Measurements from ENCODE around the gene GNA12. TPM values are rescaled to one million over a fixed set of nuclear protein-coding genes. Genes with fewer than 3 reads are reported as not detected.

The GNA12 gene
- total and polyA plus RNA-seq, 10 of the 15 experiments (the other 5 are each of a cell fraction or from before 2014, with no cell fraction given), result 1.9 to 51.8 (median 12.6) TPM

DNA sequence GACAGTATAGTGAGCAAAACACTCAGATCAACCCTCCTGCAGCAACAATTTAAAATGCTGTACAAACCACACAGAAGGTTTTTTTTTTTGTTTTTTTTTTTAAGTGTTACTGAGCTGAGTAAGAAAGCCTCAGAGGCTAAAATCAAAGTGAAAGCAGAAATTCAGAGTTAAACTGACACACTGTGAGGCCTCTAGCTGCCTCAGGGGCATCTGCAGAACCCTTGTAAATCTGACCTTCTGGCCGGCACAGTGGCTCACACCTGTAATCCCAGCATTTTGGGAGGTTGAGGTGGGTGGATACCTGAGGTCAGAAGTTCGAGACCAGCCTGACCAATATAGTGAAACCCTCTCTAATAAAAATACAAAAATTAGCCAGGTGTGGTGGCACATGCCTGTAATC is 7.4 kb upstream of the GNA12 start (continued):
- TF ChIP-seq NR2F1 (conservative IDR thresholded peaks at IDR 0.05) (peak; percentile 79), ATF7 (IDR thresholded peaks at IDR 0.05; ENCODE audit: low read depth) (0 out of 2 replicates have a peak, but pooled peaks have one; percentile 22), BHLHE40 (IDR thresholded peaks at IDR 0.05; ENCODE audit: borderline replicate concordance in 1 of 2, low read depth in 2 of 2, low read length in 1 of 2) (peak in 1 of 2 experiments; percentile 33; a peak in 1 of 4 replicates), ZNF217 (IDR thresholded peaks at IDR 0.05) (peak; percentile 91), EED (IDR thresholded peaks at IDR 0.05; ENCODE audit: low read depth) (no peak), FOS (IDR thresholded peaks at IDR 0.05; ENCODE audit: borderline replicate concordance, extremely low read depth, insufficient read length) (no peak), KDM1A (IDR thresholded peaks at IDR 0.05; ENCODE audit: borderline replicate concordance) (no peak), ZNF384 (IDR thresholded peaks at IDR 0.05; ENCODE audit: borderline replicate concordance, low read depth, low read length) (peak; percentile 84)
- TF ChIP-seq, protein P1, sequence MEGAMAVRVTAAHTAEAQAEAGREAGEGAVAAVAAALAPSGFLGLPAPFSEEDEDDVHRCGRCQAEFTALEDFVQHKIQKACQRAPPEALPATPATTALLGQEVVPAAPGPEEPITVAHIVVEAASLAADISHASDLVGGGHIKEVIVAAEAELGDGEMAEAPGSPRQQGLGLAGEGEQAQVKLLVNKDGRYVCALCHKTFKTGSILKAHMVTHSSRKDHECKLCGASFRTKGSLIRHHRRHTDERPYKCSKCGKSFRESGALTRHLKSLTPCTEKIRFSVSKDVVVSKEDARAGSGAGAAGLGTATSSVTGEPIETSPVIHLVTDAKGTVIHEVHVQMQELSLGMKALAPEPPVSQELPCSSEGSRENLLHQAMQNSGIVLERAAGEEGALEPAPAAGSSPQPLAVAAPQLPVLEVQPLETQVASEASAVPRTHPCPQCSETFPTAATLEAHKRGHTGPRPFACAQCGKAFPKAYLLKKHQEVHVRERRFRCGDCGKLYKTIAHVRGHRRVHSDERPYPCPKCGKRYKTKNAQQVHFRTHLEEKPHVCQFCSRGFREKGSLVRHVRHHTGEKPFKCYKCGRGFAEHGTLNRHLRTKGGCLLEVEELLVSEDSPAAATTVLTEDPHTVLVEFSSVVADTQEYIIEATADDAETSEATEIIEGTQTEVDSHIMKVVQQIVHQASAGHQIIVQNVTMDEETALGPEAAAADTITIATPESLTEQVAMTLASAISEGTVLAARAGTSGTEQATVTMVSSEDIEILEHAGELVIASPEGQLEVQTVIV (IDR thresholded peaks at IDR 0.05; ENCODE audit: borderline replicate concordance, partially characterized antibody), result no peak

DNA sequence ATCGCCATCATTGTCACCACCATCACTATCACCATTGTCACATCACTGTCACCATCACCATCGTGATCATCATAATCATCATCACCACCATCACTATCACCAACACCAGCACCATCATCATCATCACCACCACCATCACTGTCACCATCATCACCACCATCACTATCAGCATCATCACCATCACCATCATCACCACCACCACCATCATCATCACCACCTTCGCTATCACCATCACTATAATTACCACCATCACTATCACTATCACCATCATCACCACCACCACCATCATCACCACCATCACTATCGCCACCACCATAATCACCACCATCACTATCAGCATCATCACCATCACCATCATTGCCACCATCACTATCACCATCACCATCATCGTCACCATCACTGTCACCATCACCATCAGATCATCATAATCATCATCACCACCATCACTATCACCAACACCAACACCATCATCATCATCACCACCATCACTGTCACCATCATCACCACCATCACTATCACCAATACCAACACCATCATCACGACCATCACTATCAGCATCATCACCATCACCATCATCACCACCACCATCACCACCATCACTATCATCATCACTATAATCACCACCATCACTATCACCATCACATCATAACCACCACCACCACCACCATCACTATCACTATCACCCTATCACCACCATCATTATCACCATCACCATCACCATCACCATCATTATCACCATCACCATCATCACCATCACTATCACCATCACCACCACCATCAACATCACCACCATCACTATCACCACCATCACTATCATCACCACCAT is 6.0 kb upstream of the GNA12 start:
- FAIRE-seq, result peak; percentile 74
- in situ Hi-C loops (cut with MboI), result no loop called here

More for the DNA sequence above, 6.0 kb upstream of the GNA12 start:
- Histone ChIP-seq H3K9me3 (replicated peaks; ENCODE audit: control insufficient read depth, insufficient read depth, low read length) (no peaks in the 10 kb centered on the region; the same call in 2 of the 3 replicates), H3K4me2 (ENCODE audit: control insufficient read depth, insufficient read depth) (no peak overlapping the region), H3K4me1 (ENCODE audit: control insufficient read depth, insufficient read depth, low read length) (peaks cover 6% of the 10 kb centered on the region), H2AFZ (ENCODE audit: control insufficient read depth, low read depth, low read length) (no peak overlapping the region), H4K20me1 (ENCODE audit: control insufficient read depth, insufficient read depth) (no peaks in the 10 kb centered on the region), H3K27me3 (replicated peaks in 1 of 2; ENCODE audit: control insufficient read depth in 2 of 2, insufficient read depth in 2 of 2, low read length in 1 of 2) (no peaks in the 10 kb centered on the region), H3K79me2 (ENCODE audit: control insufficient read depth, insufficient read depth, low read length) (no peaks in the 10 kb centered on the region), H3K4me3 (no peak overlapping the region), H3K36me3 (ENCODE audit: control insufficient read depth in 2 of 2, insufficient read depth in 2 of 2, low read length in 1 of 2) (no peaks in the 10 kb centered on the region), H3K27ac (ENCODE audit: control insufficient read depth, insufficient read depth) (no peak overlapping the region), H3K9ac (ENCODE audit: control insufficient read depth, insufficient read depth, low read length) (no peak overlapping the region)
- intact Hi-C loops (cut with micrococcal nuclease; ENCODE audit: unreplicated experiment), result loop anchor here (2.0 kb wide), 1 partner anchor 65 kb away; no protein-coding TSS in a partner anchor
- DNase-seq (ENCODE audit: low read depth, low spot score) (no peak), ATAC-seq (no peak)
- 93% methylated on average over 6 of the region's 6 CpGs for WGBS (ENCODE audit: insufficient coverage, insufficient replicate concordance, low lambda C conversion rate, missing lambda C conversion rate)
- TF ChIP-seq HDGF (IDR thresholded peaks at IDR 0.05) (peak; percentile 83), ZSCAN29 (IDR thresholded peaks at IDR 0.05) (no peak)
- no TSS peak for BruUV-seq (replicated peaks)
- ChIA-PET POLR2A (no interaction called here), RAD21 (ENCODE audit: unreplicated experiment) (no interaction called here), SMC1A (ENCODE audit: uncharacterized antibody, unreplicated experiment) (no interaction called here), CTCF (interaction anchor here (0.7 kb wide), 1 partner anchor 45 kb away, joined by 3 read pairs; no protein-coding TSS in a partner anchor)
